GM12872 (cell line): ENCODE data around the gene HSPE1.

Source experiments
- CTCF ChIP-seq: IDR thresholded peaks from 3 replicates; pipeline ENCODE4 v1.5.1; 2011; ENCODE audit warnings: low read depth, mild to moderate bottlenecking, low read length, moderate library complexity; ENCODE audit not compliant: insufficient read depth

The HSPE1 gene

GRCh38 chr2:197487385-197487784, 12.8 kb upstream of the HSPE1 start:
- TF ChIP-seq CTCF, result no peak

- no peak for TF ChIP-seq CTCF
Observed at GRCh38 chr2:197495433-197496134, 4.6 kb upstream of the HSPE1 start.

- no peak for TF ChIP-seq CTCF
Observed at GRCh38 chr2:197496695-197497094, 3.5 kb upstream of the HSPE1 start.

- TF ChIP-seq CTCF, result no peak
Observed at GRCh38 chr2:197497326-197497725, 2.9 kb upstream of the HSPE1 start.

- no peak for TF ChIP-seq CTCF
Observed at GRCh38 chr2:197498235-197498936, 1.8 kb upstream of the HSPE1 start.

- no peak for TF ChIP-seq CTCF
Observed at GRCh38 chr2:197498937-197499593, 1.1 kb upstream of the HSPE1 start.

- no peak for TF ChIP-seq CTCF
Observed at GRCh38 chr2:197500503-197501131, 438 bp downstream of the HSPE1 start.
